Spleen (tissue), 3 donors: Measurements from ENCODE around the gene CDYL2.

Source experiments
- POLR2A ChIP-seq, 3 donors: fragments of 450-650 bp; IDR thresholded peaks; one replicate each; pipeline ENCODE4 v1.5.1; 2017; ENCODE audit warnings: antibody characterized with exemption in 3 of 3, mild to moderate bottlenecking in 1 of 3
- POLR2AphosphoS5 ChIP-seq, 3 donors: sonication (generic); formaldehyde crosslinking; IDR thresholded peaks; one replicate each; pipeline ENCODE4 v1.5.1; 2017; ENCODE audit warnings: antibody characterized with exemption in 3 of 3

GRCh38 chr16:80788027-80788426, 16.4 kb downstream of the CDYL2 start:
- TF ChIP-seq POLR2AphosphoS5 (IDR thresholded peaks at IDR 0.05) (no peak), POLR2A (IDR thresholded peaks at IDR 0.05) (no peak)
